SU-DHL-6 (cell line): Measurements from ENCODE around the gene CAMK2D.

Experiments used
- EZH2phosphoT487 ChIP-seq: fragments of 200-600 bp; sonication (generic), shearing (Covaris generic); conservative IDR thresholded peaks from 2 replicates; pipeline ENCODE4 v1.6.1; 2018; ENCODE audit warnings: mild to moderate bottlenecking, antibody characterized with exemption, low read length, moderate library complexity, mixed read lengths
- TF ChIP-seq, protein P1 (sequence below): fragments of 200-600 bp; sonication (generic); IDR thresholded peaks from one replicate; pipeline ENCODE4 v1.5.1; 2017; ENCODE audit warnings: antibody characterized with exemption, mild to moderate bottlenecking, low read length, moderate library complexity; ENCODE audit not compliant: insufficient read depth, poor library complexity, severe bottlenecking

DNA sequence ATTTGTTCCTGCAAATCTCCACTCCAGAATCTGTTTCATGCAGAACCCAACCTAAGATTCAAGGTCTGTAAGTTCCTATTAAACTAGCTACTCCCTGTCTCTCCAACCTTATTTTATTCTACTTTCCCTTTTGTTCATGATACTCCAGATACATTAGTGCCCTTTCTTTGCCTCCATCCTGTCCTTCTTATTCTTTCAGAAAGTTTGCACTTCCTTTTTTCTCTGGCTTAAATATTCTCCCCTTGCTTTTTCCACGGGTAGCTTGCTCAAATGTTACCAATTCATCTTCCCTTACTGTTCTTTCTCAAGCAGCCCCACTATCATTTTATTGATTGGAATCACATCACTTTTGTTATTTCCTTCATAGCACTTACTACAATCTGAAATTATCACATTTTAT lies 72.1 kb downstream of the CAMK2D start:
- TF ChIP-seq, protein P1, sequence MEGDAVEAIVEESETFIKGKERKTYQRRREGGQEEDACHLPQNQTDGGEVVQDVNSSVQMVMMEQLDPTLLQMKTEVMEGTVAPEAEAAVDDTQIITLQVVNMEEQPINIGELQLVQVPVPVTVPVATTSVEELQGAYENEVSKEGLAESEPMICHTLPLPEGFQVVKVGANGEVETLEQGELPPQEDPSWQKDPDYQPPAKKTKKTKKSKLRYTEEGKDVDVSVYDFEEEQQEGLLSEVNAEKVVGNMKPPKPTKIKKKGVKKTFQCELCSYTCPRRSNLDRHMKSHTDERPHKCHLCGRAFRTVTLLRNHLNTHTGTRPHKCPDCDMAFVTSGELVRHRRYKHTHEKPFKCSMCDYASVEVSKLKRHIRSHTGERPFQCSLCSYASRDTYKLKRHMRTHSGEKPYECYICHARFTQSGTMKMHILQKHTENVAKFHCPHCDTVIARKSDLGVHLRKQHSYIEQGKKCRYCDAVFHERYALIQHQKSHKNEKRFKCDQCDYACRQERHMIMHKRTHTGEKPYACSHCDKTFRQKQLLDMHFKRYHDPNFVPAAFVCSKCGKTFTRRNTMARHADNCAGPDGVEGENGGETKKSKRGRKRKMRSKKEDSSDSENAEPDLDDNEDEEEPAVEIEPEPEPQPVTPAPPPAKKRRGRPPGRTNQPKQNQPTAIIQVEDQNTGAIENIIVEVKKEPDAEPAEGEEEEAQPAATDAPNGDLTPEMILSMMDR: no peak
- TF ChIP-seq EZH2phosphoT487: no peak
